Globus pallidus (tissue), 1 donor: ENCODE measurements around the gene PODNL1.
A peak's percentile ranks its signal among the peaks of the same experiment; 100 is the strongest.

Experiments used
- DNase-seq: peaks from one replicate; pipeline ENCODE4 v3.0.0-alpha.2; 2015; ENCODE audit warnings: low spot score

The PODNL1 gene

DNA sequence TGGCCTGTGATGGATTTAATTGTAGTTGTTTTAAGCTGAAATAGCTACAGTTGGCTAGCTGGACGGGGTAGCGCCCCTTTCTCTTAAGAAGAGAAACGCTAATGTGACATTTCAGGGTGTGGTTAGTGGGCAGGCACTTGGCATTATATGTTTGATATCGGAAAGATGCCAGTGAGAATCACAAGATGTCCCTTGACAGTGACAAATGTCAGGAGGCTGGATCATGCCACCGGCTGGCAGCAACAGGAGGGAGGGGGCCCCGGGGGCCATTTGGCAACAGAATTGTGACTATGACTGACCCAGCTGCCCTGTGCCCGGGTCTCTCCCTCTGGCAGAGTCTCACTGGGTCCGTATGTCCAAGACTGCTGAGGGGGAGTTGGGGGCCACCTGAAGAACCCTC is 18.8 kb upstream of the PODNL1 start:
- DNase-seq, result no peak

DNA sequence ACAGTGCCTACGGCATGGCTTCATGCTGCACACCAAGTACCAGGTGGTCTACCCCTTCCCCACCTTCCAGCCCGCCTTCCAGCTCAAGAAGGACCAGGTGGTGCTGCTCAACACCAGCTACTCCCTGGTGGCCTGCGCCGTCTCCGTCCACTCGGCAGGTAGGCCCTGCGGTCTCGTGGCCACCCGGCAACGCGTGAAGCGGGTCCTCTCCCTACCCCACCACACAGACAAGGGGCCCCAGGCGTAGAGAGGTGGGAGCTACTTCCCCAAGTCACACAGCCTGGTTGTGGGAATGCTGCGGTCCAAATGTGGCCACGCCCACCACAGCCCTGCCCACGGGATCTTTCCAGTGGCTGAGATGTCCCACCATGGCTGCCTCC is 18.1 kb upstream of the PODNL1 start:
- DNase-seq, result no peak

DNA sequence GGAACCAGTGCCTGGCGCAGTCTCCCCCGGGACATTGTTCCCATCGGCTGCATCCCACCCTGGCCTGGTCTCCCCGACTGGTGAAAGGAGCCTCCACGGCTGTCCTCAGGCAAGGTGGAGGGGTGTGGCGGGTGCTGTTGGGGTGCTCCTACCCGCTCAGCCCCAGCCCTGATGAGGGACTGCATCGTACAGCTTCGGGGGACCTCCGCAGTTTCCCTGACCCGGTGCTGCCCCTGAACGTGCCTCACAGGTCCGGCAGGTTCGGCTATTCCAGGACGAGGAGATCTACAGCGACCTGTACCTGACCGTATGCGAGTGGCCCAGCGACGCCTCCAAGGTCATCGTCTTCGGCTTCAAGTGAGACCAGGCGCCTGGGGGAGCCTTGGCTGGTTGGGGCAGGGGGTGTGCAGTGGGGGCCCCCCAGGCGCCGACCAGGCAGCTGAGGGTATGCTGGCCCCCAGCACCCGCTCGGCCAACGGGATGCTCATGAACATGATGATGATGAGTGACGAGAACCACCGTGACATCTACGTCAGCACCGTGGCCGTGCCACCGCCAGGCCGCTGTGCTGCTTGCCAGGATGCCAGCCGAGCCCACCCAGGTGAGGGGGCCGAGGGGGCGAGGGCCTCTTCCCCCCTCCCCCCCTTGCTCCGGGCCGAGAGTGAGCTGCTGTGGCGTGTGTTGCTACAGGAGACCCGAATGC is 17.6 kb upstream of the PODNL1 start:
- no peak for DNase-seq

DNA sequence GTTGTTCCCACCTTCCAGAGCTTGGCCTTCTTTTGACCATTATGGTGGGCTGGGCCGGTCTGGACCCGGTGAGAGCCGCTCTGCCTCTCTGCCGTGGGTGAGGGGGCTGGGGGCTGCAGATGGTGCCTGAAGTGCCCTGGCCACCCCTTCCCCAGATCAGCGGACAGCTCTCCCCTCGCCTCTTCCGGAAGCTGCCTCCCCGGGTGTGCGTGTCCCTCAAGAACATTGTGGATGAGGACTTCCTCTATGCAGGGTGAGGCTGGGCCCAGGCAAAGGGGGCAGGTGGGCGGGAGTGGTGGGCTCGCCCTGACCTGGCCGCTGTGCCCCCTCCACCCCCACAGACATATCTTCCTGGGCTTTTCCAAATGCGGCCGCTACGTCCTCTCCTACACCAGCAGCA is 16.0 kb upstream of the PODNL1 start:
- no peak for DNase-seq

DNA sequence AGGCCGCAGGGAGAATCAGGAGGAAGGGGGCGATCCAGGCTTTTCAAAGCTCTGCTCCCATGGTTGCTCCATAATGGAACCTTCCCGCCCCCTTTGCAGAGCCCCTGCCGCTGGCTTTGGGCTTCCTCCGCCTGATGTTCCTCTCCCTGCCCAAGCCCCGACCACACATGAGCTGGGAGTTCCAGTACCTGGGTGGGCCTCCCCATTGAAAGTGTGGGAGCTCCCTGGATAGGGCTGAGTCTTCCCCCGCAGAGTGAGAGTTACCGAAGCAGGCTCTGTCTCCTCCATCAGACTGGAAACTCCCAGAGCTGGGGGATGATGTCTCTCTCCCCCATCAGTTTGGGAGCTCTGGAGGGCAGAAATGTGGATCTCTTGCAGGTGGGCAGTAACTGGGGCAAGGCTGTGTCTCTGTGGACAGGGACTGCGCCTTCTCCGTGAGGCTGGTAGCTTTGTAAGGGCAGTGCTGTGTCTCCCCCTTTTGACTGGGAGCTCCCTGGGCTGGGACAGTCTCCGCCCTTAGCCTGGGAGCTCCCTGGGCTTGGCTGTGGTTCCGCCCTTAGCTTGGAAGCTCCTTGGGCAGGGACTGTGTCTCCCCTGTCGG is 14.8 kb upstream of the PODNL1 start:
- peak; percentile 7 for DNase-seq

DNA sequence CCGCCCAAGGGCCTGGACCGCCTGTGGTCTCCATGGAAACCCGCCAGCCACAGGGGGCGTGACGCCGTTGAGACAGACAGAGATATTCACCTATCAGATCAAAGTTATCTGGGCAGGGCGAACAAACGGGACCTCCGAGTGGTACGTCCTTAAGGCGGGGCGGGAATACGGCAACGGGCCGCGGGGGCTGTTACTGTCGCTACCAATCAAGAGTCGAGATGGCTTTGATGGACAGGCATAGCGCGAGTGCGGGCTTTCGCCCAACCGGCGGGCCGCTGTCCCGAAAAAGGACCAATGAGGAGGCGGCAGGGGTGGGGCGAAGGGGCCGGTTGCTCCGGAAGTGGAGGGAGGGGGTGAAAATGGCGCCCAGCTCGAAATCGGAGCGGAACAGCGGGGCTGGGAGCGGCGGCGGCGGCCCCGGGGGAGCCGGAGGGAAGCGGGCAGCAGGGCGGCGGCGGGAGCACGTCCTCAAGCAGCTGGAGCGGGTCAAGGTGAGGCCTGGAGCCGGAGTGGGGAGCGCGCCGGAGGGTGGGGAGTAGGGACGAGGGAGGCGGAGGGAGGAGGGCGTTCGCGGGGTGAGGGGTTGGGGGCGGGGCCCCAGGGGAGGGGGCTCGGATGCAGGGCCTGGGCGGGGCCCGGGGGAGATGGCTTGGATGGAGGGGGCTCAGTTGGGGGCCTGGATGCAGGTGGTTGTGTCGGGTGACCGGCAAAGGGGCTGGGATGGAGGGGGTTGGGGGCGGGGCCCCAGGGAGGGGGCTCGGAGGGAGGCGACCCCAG is 14.1 kb upstream of the PODNL1 start, which contains the start of gene DCAF15:
Gene DCAF15 (plus strand): TSS at position 356 of the 777 bp plus-strand sequence. CDS start 4 bp downstream, at position 360.
- DNase-seq, result peak; percentile 100

DNA sequence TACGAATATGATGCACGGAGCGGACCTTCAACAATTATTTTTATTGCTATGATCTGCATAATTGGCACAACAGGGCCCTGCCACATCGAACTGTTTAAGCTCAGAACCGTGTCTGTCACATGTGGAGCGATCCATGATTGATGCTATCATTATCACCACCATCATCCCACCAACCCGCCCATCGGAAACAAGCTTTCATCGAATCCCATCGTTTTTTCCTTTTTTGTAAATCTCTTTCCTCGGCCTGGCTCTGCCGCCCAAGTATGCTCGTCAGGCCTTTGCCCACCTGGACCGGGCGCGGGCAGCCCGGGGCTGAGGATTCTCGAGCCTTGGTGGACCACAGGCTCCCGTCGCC is 13.6 kb upstream of the PODNL1 start:
- DNase-seq, result no peak

DNA sequence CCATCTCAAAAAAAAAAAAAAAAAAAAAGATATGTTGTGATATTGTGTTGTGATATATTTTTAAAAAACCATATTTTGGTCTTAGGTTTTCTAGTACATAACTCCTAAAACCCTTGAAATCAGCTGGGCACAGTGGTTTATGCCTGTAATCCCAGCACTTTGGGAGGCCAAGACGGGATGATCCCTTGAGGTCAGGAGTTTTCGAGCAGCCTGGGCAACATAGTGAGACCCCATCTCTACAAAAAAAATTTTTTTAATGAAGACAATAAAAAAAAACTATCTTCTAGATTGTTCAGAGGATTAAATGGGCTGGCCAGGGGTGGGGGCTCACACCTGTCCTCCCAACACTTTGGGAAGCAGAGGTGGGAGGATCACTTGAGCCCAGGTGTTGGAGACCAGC is 12.8 kb upstream of the PODNL1 start:
- DNase-seq, result no peak

DNA sequence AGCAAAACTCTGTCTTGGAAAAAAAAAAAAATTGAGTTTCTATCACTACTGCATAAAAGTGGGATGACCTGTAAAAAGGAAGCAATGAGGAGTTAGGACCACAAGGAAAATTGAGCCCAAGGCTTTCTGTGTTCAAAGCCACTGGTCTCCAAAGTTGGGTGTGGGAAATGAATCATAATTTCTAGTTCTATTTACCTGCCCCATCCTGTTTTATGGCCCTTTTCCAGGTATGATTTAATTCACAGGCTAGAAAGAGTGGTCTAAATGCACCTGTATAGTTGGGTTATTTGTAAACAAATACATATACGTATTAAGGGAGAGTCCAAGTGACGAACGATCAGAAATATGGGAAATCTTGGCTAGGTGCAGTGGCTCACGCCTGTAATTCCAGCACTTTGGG is 8.2 kb upstream of the PODNL1 start:
- no peak for DNase-seq

DNA sequence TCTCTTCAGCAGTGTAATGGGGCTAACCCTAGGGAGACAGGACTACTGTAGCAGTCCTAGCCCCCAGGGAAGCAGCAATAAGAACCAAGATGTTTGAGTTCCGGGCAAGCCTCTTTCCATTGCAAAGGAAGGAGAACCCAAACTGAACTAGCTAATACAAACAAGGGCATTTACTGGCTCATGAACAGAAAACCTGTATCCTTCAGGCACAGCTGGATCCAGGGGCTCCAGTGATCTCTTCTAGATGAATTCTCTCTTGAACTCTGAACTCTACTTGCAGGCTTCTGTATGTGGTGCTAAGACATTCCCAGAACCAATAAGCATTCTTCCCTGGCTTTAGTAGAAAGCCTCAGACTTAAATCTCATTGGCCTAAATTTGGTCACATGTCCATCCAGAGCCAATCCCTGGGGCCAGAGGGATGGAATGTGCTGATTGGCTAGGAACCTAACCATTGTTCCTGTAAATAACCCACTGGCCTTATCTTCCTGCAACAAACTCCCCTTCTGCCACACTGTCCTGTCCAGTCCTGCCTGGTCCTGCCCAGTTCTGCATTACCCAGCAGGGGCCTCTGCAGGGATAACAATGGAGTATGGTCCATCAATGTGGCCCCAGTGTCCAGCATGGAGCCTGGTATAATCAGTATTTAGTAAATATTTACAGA is 3.9 kb upstream of the PODNL1 start:
- no peak for DNase-seq

DNA sequence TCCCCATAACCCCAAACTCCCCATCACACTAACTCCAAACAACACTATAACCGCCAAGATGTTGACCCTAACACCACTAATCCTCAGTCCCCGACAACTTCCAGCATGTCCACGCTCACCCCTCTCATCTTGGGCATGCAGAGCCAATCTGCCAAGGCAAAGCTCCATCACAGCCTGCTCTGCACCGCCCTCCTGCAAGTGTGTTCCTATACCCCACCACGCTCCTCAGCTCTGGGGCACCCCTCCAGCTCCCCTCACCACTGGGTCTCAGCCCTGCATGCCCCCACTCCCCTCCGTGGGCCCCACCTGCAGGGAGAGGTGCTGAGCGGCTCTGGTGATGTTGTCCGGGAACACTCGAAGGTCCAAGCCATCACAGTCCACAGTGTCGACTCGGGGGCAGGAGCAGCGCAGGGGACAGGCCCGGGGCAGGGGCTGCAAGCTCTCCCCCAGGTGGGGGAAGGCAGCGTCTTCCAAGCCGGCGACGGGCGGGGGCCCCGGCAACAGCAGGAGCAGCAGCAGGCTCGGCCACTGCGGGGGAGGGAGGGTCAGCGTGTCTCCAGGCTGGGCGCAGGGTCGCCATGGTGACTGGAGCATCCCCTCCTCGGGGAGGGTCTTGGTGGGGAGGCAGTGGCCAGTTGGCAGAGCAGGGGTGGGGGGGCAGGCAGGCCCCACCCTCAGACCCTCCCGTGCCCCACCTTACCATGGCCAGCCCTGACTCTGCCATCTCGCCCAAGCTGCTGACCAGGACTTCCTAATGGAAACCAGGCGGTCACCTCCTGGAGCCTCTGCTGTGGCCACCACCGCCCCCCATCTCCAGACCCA is 527 bp downstream of the PODNL1 start:
- DNase-seq, result no peak

DNA sequence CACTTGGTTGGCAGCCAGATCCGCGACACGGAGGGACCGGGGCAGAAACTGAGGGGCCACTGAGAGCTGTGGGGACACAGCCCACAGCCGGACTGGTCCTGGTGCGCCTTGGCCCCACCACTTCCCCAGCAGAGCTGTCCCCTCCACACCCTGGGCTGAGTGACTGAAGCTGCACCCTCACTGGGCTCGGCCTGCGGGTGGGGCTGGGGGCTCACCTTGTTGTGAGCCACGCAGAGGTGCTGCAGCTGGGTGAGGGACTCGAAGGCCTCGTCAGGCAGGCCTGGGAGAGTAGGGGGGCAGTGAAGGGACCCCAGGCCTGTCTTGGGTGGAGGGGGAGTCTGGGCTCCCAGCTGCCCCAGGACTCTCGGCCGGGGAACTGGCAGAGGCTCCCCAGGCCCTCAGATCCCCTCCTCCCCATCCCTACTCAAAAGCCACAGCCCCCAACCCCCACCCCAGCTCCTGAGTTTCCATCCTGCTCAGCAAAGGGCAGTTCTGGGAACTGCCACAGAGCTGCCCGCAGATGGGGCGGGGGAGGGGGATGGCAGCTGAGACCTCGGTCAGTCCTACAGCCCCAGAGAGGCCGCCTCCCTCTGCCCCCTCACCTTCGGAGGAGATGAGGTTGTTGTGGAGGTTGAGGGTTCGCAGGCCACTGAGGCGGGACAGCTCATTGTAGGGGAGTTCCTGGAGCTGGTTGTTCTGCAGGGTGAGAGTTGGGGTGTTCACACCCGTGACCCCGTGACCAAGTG is 2.3 kb downstream of the PODNL1 start:
- no peak for DNase-seq

DNA sequence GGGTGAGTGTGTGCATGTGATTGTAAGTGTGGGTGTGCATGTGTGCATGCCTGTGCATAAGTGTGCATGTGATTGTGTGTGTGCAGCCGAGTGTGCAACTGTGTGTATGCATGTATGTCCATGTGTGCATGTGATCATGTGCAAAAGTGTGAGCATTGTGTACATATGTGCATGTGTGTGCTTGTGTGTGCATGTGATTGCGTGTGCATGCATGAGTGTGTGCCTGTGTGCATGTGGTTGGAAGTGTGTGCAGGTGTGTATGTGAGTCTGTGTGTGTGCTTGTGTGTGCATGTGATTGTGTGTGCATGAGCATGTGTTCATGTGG is 3.5 kb downstream of the PODNL1 start:
- DNase-seq, result no peak

DNA sequence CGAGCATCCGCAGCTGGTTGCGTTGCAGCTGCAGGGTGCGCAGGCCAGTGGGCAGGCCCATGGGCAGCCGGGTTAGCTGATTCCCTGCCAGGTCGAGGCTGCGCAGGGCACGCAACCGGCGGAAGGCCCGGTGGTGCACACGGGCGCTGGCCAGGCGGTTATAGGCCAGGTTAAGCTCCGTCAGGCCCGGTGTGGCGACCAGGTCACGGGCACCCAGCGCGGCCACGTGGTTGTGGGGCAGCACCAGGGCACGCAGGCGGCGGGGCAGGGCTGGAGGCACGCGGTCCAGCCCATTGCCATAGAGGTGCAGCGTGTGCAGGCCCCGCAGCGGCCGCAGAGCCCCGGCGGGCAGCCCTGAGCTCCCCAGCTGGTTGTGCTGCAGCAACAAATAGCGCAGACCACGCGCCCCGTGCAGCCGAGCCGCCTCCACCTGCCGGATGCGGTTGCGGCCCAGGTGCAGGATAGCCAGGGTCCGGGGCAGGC is 5.3 kb downstream of the PODNL1 start:
- DNase-seq, result no peak

DNA sequence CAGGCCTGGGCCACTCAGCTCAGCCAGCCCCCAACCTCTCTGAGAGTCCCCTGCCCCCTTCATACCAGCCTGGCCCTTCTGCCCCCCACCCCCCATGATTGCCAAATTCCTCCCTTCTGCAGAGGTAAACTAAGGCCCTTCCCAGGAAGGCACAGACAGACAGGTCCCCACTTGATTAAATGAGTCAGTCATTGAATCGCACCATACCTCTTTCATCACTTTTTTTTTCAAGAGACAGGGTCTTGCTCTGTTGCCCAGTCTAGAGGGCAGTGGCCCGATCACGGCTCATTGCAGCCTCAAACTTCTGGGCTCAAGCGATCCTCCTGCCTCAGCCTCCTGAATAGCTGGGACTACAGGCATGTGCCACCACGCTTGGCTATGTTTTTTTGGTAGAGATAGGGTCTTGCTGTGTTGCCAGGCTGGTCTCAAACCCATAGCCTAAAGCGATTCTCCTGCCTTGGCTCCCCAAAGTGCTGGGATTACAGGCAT is 6.0 kb downstream of the PODNL1 start:
- no peak for DNase-seq

DNA sequence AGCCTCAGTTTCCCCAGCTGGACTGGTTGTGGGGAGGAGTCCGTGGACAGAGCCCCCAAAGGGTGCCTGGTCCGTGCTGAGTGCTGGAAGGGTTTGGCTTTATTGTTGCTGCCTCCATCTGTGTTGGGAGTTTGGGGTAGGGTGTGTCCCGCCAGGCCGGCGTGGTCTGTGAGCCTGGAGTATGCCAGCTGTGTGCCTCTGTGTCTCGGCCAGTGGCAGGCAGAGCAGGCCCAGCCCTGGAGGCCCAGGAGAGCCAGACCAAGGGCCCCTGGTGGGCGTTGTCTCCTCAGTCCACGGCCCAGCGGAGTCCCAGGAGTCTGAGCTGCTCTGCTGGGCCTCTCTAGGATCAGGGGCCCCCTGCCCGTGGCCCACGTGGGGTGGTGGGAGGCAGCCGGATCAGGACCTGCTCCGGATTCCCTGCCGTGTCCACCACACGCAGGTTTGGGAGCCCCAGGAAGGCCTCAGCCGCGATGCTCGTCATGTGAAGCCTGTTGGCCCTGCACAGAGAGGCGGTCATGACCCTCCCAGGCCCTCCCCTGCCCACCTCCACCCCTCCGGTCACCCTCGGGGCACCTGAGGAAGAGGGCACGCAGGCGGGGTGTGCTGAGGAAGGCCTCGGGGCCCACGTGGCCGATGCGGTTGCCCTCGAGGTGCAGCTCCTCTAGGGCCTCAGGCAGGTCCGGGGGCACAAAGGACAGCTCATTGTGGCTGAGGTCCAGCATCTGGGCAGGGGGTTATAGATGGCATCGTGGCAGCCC is 6.6 kb downstream of the PODNL1 start:
- no peak for DNase-seq

DNA sequence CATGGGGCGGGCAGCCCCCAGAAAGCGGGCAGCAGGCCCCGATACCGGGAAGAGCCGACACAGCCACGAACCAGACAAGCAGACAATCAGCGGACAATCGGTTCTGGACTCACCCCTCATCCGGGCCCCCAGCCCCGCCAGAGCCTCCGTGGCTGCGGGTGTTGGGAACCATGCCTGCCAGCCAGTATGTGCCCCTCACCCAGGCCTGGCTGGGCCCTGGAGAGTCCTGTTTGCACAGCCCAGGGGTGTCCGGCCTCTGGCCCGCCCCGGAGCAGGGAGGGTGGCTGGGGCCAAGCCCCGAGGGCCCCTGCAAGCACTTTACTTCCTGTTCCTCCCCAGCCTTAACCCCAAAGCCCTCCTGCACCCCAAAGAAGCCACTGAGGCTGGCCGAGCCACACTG is 7.8 kb downstream of the PODNL1 start:
- DNase-seq, result no peak

DNA sequence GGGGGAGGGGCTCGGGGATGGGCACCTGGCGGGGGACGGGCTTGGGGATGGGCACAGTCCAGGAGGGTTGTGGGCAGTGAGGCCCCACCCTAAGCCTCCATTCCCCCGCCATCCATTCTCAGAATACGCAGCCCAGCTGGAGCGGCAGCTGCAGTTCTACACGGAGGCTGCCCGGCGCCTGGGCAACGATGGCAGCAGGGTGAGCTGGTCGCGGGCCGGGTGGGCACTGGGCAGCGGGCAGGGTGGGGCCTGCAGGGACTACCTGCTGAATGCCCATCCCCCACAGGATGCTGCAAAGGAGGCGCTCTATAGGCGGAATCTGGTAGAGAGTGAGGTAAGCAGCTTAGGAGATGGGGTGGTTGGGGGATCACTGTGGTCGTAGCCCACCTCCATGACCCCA is 8.3 kb downstream of the PODNL1 start:
- no peak for DNase-seq

DNA sequence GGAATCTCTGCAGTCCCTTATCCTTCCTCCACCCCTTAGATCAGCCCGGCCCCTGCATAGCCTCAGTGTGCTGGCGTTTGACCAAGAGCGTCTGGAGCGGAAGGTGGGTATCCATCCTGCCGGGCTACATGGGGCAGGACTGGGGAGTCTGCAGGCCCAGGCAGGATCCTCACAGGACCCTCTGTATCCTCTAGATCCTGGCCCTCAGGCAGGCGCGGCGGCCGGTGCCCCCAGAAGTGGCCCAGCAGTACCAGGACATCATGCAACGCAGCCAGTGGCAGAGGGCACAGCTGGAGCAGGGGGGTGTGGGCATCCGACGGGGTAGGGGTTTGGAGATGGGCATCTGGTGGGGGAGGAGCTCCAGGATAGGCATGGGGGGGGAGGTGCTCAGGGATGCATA is 8.9 kb downstream of the PODNL1 start:
- no peak for DNase-seq

DNA sequence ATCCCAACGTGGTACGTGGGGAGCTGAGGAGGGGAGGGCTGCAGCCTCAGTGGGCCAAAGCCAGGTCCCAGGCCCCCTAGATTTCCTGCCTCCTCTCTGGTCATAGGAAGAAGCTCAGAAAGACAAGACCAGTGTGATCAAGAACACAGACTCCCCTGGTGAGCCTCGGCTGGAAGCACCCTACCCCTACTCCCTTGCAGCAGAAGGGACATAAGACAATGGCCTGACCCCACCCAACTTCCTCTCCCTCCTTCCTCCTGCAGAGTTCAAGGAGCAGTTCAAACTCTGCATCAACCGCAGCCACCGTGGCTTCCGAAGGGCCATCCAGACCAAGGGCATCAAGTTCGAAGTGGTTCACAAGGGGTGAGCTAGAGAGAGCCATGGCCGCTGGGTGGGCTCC is 11.5 kb downstream of the PODNL1 start:
- DNase-seq, result no peak
